GM21576 (cell line): ENCODE data around the gene BICC1.

Experiments used
- ATAC-seq: cut with Tn5 transposase; IDR thresholded peaks from one replicate; pipeline ENCODE4 v1.9.1; 2021; ENCODE audit warnings: mild to moderate bottlenecking, moderate library complexity; ENCODE audit not compliant: unreplicated experiment

The BICC1 gene

DNA sequence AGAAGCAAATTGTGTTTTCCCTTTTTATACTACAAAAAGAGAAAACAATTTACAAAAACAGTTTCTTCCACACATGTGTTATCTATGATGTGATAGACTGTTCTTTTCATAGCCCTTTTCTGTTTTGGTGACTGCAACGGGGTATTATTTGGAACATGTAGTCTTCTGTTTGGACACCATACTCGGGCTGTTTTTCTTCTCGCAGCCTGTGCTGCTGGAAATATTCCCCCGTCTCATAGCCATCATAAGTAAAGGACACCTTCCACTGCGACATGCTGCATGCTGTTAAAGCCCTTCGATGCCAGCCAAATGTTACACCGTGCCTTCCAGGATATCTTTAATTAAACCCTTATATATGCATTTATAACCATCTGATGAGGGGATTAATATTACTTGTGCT lies 222.4 kb downstream of the BICC1 start:
- no peak for ATAC-seq

DNA sequence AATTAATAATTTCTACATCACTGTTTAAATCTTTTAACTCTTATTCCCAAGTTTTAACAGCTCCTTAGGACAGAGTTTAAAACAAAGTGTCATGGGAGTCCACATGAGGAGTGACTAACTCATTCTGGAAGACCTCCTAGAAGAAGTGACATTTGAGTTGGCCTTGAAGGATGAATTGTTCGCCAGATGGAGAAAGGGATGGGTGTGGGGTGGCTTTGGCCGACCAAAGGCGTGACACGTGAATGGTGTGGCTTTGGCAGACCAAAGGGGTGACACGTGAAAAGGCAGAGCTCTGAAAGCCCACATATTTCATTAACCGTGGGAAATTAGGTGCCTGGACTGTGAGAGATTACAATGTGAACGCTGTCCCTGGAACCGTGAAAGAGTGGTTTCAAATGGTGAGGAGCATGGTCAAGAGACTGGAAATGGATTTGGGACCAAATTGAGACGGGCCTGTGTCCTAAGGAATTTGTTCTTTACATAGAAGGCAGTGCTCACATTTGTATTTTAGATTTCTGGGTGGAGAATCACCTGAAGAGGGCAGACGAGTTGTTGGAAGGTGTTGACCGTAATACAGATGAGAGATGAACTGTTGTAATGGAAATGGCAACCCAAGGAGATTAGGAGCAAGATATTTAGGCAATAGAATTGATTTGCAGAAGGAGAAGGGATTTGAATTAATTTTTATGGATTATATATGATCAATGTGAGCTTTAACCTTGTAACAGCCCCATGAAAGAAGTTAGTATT lies 228.1 kb downstream of the BICC1 start:
- ATAC-seq, result no peak

DNA sequence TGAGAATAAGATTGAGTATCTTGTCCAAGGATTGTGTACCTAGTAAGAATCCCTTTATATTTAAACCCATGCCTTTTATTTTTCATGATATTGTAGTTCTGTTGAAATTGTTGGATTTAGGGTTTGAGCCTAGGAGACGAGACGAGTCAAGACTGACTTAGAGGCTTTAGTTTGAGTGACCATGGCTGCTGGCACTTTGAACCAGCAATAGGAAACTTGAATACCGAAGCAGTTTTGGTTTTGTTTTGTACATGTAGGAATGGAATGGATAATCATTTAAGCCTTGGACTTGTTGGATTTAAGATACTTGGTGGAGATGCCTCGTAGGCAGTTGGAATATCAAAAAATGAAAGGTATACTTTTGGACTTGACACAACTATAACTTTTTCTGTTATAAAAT lies 229.0 kb downstream of the BICC1 start:
- no peak for ATAC-seq

DNA sequence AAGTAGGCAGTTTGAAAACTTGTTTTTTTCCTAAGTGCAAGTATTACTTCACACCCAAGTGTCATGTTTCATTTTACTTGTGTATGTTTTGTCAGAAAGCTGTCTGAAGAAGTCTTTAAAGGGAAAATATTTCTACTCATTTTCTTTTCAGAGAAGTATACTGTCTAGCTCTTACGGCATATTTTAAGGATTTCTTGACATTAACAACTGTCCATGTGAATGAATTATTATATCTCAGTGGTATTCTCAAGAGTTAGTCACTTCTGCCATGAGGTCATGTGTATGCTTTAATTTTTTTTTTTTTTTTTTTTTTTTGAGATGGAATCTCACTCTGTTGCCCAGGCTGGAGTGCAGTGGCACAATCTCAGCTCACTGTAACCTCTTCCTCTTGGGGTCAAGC lies 229.5 kb downstream of the BICC1 start:
- ATAC-seq, result no peak

DNA sequence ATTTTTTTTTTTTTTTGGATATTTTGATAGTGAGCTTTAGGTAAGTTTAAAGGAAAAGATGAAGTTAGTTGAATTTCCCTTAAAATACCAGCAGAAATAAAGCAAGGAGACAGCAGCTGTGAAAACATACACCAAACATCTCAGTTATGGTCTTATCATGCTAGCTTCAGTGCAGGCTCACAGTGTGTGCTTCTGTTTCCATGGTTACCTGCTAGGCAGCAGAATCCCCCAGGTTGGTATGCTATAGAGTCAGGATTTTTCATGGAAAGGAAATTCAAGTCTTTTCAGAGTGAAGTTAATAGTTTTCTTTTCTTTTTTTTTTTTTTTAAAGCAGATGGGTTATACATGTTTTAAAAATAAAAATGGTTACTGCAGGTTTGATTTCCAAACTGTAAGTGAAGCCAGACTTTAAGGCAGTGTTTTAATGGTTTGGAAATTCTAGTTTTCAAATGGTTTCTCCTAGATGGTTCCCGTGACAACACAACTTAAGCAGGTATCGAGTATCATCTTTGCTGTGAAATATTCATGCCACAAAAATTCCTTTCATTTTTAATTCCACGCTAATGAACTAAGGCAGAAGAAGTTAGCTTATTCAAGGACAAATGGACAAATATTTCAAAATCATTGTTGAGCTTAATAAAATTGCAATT lies 230.9 kb downstream of the BICC1 start:
- no peak for ATAC-seq

DNA sequence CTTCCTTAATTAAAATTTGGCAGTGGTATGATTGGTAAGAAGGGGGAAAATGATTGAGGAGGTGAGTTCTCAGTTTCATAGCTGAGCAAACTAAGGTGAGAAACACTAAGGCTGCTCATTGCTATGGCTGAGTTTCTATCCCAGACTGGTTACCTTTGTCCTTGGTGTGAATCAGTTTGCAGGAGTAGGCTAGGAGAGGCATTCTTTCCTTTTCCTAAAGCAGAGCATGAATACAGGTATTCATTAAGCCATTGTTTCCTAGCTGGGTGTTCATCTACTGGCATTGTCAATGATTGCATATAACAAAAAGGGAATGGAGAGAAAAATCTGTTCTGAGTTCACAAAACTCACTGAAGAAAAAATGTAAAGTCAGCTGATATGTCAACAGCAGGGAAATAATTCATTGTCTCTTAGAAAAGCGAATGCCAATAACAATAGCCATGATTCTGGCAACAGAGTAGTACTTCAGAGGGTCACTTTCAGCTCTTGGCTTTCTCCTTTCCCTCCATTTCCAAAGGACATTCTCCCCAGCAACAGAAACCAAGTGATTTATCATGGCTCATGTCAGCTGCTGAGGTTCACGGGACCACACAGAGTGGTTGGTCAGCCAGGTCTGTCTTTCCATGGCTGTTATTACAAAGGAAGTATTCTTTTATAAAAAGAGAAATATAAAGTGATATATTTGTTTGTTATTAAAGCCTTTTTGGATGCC lies 234.0 kb downstream of the BICC1 start:
- ATAC-seq, result no peak

DNA sequence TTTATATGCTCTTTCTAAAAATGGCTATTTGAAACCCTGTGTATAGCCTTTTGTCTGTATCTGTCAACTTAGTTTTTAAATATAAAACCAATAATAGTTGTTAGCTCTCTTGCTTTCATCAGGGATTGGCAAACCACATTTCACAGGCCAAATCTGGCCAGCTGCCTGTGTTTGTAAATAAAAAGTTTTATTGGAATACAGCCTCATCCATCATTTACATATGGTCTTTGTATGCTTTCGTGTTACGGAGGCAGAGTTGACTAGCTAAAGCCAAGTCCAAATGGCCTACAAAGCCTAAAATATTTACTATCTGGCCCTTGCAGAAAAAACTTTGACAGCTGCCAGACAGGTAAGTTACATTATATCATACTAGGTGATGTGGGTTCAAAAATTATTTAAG lies 235.0 kb downstream of the BICC1 start:
- no peak for ATAC-seq

DNA sequence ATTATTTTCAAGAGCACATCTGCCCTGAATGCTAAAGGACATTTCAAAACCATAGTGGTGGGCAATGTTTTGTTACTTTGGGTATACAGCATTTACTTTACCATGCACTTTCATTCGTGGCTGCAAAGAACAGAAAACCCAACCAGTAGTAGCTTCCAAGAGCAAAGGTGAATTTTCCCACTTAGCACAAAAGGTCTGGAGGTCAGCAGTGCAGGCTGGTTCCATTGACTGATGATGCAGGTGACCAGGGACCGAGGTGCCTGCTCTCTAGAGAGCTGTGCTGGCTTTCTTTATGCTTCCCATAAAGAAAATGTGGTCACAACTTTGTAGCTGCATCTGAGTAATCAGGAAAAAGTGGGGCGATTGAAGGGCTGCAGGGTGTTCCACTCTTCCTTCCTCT lies 240.0 kb downstream of the BICC1 start:
- ATAC-seq, result no peak

DNA sequence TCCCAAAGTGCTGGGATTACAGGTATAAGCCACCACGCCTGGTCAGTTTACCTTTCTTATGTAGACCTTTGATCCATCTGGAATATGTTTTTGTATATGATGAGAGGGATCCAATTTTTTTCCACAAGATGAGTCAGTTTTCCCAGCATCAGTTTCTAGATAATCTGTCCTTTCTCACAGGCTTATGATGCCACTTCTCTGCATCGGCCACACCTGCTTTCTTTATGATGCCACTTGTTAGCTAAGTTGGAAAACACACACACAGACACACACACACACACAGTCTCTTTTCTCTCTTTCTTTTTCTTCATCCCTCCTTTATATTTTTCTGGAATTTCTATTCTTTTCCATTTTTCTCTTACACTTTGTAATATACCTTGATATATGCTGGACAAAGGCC lies 240.8 kb downstream of the BICC1 start:
- no peak for ATAC-seq

DNA sequence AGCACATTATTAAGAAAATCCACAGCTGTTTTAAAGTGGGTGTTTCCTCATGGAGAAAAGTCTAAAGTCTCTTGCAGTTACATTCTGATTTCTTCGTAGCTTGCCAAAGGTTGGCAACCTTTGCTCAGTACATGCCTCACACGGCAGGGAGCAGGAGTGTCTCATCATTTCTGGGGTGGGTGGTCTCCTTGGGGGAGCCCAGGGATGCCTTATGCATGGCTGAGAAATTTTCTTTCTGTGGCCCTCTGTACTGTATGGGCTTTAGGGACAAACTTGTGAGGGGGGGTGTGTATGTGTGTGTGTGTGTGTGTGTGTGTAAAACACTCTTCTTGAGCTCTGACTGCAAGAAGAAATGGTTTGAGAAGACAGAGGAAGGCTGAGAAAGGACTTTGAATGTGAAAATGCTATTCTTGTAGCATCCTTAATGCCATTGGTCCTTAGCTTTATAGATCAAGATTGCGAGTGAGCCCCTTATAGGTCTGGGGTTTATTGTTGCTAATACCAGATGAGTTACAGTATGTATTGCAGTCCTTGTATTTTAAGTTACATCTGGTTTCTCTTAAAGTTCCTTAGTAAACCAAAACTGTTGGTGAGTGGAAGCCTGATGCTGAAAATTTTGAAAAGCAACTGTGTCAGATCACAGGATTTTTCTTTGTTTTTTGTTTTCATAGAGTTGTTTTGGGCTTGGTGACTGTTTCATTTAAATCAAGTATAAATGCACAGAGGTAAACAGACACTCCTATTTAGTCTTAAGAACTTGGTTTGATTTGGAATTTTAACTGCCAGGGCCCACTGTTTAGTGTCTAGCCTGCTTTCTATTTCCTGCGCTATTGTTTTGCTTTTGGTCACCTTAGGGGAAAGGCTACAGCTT lies 242.0 kb downstream of the BICC1 start:
- ATAC-seq, result no peak

DNA sequence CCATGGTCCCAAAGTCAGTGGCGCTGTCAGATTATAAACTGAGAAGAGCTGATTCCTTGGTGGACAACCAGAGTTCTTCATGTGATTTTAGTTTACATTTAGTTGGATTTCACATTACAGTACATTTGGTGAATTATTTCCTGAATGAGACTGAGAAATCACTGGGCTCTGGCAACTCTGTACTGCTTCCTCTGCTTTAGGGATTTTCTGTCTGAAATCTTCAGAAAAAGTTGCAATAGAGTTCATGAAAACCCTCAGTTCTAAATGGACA lies 242.6 kb downstream of the BICC1 start:
- no peak for ATAC-seq

DNA sequence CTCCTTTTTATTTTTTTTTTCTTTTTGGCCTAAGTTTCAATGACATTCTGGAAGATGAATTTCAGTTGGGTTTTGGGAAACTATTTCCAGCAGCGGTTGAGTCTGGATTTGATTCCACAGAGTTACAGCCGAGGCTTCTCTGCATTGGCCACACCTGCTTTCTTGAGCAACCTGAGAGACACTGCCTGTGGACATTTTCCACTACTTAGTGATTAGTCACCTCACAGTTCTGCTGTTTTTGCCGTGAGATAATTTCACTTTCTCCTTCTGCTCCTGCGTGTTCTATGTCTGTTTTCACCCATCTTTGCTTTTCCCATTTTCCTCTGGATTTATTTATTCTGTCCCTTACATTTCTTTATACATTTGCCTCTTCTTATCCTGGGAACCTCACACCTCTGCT lies 243.0 kb downstream of the BICC1 start:
- ATAC-seq, result no peak

DNA sequence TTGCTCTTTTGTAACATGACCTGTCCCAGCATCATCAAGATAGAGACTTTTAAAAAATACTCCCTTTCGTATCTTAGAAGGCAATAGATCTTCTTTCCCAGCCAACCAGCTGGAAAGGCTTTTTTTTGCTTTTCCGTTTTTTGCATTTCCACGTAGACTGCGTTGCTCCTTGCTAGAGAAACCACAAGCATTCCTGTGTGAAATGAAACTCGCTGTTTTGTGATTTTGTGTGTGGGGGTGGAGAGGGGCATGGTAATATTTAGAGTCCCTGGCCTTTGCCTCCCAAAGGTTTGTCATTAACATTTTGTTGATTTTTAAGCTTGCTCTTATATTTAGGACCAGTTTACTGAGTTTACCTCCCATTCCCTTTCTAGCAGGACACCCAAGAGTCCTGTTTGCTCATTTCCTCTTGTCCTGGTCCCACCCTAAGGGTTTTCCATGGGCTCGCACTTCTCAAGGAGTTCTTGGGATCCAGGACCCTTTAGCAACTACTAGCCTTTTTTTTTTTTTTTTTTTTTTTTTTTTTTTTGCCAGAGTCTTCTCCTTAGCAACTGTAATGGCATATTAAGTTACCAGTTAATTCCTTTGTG lies 243.6 kb downstream of the BICC1 start:
- ATAC-seq, result no peak

DNA sequence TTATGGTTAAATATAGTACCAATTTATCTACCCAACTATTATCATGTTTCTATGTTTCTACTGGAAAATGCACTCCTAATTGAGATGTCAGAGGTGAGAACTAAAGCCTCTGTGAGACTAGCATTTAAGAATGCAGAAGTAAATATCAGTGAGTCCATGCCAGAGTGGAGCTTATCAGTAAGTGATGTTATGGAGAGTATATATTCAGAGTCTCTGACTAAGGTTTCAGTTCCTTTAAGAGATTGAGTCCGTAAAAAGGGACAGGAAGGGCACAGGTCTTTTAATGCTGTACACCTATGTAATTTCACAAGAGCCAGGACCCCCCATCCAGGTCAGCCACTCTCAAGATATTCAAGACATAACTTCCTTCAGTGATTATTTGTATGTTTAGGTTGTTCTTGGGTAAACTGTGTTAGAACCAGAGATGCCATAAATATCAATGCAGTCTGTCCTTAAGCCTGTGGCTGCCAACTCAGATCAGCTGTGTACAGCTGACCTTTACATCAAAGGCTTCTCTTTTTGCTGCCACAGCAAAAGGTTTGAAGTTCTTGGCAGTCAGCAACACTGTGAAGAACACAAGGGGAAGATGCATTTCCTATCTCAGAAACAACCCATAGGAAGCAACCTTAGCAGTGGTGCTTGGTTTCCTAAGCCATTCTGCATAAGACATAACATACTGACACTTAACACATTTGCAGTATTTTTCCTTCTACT lies 244.8 kb downstream of the BICC1 start:
- no peak for ATAC-seq

DNA sequence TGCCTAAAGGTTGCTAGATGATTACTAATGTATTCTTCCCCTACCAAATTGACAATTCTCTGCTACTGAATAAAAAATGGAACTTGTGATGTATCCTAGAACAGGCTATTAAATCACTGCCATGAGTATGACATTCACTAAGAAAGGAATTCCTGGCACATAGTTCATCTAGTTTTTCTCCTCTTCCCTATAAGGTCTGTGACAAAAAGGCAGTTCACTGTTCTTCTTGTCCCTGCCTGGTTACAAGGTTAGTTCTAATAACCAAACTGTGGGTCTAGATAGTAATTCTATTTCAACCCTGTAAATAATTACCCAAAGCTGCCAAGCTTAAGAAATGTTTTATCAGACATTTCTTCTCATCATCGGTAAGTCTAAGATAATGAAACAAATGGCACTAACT lies 245.6 kb downstream of the BICC1 start:
- ATAC-seq, result no peak

DNA sequence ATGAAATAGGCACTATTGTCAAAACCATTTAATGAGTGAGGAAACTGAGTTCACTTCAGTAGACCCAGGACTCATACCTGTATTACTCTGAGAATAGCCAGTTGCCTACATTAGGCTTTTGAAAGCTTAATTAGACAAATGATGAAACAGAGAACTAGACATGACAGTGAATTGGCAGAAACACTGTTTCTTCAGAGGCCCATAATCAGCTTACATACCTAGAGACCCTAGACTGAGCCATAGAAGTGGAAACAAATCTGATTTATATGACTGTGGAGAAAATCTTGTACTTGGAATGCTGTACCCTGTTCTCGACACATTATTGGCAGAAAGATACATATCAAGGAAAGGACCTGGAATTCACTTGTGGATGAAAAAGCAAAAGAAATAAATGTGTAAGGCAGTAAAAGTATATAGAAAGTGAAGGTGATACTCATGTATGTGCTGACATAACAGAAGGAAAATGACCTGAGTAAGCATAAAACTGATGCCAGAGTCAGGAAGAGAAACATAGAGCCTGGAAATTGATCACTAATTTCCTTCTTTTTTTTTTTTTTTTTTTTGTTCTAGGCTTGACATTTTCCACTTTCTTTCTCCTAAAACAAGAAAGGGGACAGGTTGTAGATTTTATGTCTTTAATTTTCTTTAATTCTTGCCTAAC lies 251.5 kb downstream of the BICC1 start:
- ATAC-seq, result no peak

DNA sequence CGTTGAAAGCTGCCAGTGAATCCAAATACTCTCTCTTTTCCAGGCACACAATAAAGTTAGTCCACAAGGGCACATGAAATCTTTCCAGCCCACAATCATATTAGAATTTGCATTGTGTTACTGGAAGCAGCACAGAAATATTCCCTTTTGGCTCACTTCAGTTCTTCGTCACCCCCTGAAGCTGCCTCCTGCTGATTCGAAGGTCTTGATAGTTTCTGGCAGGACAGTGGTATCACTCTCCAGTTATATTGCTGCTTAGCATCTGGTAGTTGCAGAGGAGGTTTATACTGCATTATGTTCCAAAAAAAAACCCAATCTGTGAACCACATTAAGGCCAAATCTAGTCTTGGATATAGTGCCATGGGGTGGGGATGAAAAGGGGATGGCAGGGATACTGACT lies 253.2 kb downstream of the BICC1 start:
- ATAC-seq, result no peak

DNA sequence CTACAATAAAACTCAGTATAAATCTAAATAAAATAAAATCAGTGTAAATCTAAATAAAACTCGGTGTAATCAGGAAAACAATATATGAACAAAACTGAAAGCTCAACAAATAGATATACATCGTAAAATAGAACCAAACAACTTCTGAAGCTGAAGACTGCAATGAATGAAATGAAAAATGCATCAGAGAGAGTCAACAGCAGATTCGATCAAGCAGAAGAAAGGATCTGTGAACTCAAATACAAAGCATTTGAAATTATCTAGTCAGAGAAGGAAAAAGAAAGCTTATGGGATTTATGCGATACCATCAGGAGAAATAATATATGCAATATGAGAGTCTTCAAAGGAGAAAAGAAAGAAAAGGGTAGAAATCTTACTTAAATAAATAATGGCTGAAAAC lies 255.0 kb downstream of the BICC1 start:
- no peak for ATAC-seq

DNA sequence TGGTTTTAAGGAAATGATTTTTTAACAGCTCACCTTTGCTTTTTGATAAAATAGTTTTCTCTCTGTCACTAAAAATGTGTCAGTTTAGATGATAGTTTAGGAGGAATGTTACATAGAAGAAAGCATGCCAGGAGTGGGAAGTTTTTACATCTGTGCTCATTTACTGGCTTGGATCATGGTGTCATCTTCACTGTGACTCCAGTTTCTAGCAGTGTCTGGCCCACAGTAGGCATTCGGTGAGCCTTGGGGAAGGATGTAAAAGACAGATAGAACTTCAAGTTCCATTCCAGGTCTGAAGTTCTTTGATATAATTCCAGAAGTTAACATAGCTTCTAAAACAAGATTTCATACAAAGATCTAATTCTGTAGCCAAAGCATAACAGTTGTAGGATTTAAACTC lies 259.2 kb downstream of the BICC1 start:
- ATAC-seq, result no peak

DNA sequence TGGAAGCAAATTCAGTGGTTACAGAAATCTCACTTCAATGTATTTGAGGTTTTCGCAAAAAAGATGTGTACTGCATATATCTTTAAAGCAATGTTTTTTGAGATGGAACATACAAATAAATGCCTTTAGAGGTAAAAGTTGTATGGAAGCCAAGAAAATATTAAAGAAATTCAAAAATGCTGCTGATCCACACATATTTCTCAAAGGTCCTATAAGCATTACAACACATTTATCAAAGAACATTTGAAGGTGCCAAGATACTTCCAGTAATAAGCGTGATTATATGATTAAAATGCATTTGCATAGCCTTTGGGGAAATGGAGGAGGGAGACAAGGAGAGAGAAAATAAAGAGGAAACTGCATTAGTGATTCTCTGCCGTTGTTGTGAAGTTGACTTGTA lies 260.1 kb downstream of the BICC1 start:
- ATAC-seq, result no peak
